Astrocyte (in vitro differentiated cells and primary cell): Measurements from ENCODE around the gene STK11IP.

Source experiments
- EZH2 ChIP-seq: IDR thresholded peaks from 2 replicates; pipeline ENCODE4 v1.6.1; 2012; ENCODE audit warnings: mild to moderate bottlenecking, low read length, inconsistent platforms; ENCODE audit not compliant: insufficient read depth
- TF ChIP-seq, protein P1 (sequence below): IDR thresholded peaks from 2 replicates; pipeline ENCODE4 v1.5.1; 2011; ENCODE audit warnings: low read depth, mild to moderate bottlenecking, inconsistent platforms, low read length, moderate library complexity; ENCODE audit not compliant: insufficient read depth

DNA sequence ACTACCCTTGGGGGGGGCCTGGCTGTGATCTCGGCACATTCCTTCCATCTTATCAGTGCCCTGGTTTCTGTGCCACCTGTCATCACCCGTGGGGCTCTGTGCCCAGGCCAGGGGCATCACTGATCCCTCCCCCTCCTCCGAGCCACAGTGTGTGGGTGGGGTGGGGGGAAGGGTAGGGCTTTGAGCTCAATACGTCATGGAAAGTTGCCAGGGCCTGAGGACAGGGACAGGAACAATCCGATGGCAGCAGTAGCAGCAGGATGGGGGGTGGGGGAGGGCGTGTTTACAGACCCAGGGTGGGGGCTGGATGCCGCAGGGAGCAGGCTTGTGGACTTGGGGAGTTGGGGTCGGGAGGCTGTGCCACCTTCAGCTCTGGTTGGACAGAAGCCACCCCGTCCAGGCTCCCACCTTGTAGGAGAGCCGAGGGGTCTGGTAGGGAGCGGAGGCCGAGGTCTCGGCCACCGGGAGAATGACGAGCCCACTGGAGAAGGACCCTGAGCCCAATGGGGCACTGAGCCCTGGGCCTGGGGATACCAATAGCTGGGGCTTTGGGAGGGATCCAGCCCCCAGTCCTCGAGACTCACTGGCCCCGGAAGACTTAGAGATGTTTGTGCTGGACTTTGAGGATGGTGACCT lies 33.2 kb downstream of the STK11IP start:
- TF ChIP-seq, protein P1, sequence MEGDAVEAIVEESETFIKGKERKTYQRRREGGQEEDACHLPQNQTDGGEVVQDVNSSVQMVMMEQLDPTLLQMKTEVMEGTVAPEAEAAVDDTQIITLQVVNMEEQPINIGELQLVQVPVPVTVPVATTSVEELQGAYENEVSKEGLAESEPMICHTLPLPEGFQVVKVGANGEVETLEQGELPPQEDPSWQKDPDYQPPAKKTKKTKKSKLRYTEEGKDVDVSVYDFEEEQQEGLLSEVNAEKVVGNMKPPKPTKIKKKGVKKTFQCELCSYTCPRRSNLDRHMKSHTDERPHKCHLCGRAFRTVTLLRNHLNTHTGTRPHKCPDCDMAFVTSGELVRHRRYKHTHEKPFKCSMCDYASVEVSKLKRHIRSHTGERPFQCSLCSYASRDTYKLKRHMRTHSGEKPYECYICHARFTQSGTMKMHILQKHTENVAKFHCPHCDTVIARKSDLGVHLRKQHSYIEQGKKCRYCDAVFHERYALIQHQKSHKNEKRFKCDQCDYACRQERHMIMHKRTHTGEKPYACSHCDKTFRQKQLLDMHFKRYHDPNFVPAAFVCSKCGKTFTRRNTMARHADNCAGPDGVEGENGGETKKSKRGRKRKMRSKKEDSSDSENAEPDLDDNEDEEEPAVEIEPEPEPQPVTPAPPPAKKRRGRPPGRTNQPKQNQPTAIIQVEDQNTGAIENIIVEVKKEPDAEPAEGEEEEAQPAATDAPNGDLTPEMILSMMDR: no peak
- no peak for TF ChIP-seq EZH2
